WTC11 (cell line): ENCODE data around the gene CLEC12A. TPM values are rescaled to one million over a fixed set of nuclear protein-coding genes. Genes with fewer than 3 reads are reported as not detected.

ENCODE experiments used
- ATAC-seq: fragments of 200-7000 bp; cut with Tn5 transposase; 2 replicates; pipeline ENCODE4 v1.10.0; 2021; ENCODE audit warnings: mild to moderate bottlenecking, moderate library complexity
- CTCF ChIA-PET: fragments of 300-600 bp; sonication (Branson Sonifier 250); formaldehyde crosslinking; loops from one replicate; lab custom pipeline; 2021; ENCODE audit warnings: antibody characterized with exemption; lab: Charles Lee
- POLR2A ChIA-PET: fragments of 350-600 bp; sonication (Branson Sonifier 250); formaldehyde crosslinking; loops from one replicate; lab custom pipeline; 2021; ENCODE audit warnings: antibody characterized with exemption; lab: Charles Lee
- DNase-seq: peaks from one replicate; pipeline ENCODE4 v3.0.0; 2021; ENCODE audit warnings: low spot score
- H3K27ac Mint-ChIP-seq: 2 replicates; pipeline ENCODE4 v1.8.0; 2021; ENCODE audit warnings: mixed read lengths
- H3K27me3 Mint-ChIP-seq: 2 replicates; pipeline ENCODE4 v1.8.0; 2021; ENCODE audit warnings: low read depth, mild to moderate bottlenecking, moderate library complexity, mixed read lengths
- H3K36me3 Mint-ChIP-seq: 2 replicates; pipeline ENCODE4 v1.8.0; 2021; ENCODE audit warnings: mixed read lengths
- H3K4me1 Mint-ChIP-seq: 2 replicates; pipeline ENCODE4 v1.8.0; 2022; ENCODE audit warnings: mixed read lengths
- H3K4me3 Mint-ChIP-seq: 2 replicates; pipeline ENCODE4 v1.8.0; 2021; ENCODE audit warnings: mild to moderate bottlenecking, moderate library complexity, mixed read lengths
- H3K9me3 Mint-ChIP-seq: 2 replicates; pipeline ENCODE4 v1.8.0; 2021; ENCODE audit warnings: mixed read lengths
- CREB1 ChIP-seq: sonication (generic); formaldehyde crosslinking; IDR thresholded peaks from 2 replicates; pipeline ENCODE4 v1.8.0; 2023; ENCODE audit warnings: mild to moderate bottlenecking, missing genetic modification reagents
- CREM ChIP-seq: sonication (generic); formaldehyde crosslinking; IDR thresholded peaks from 2 replicates; pipeline ENCODE4 v1.8.1; 2022; ENCODE audit warnings: mild to moderate bottlenecking, missing genetic modification reagents, moderate library complexity
- EMX1 ChIP-seq: fragments of 250-450 bp; sonication (Bioruptor Pico); IDR thresholded peaks from 2 replicates; pipeline ENCODE4 v1.8.0; 2021; ENCODE audit warnings: mild to moderate bottlenecking
- ERG ChIP-seq: fragments of 250-450 bp; sonication (Bioruptor Pico); IDR thresholded peaks from 2 replicates; pipeline ENCODE4 v1.8.0; 2021; ENCODE audit warnings: mild to moderate bottlenecking
- ESRRA ChIP-seq: sonication (generic); formaldehyde crosslinking; IDR thresholded peaks from 2 replicates; pipeline ENCODE4 v1.8.1; 2022; ENCODE audit warnings: mild to moderate bottlenecking, missing genetic modification reagents, borderline replicate concordance
- GABPB1 ChIP-seq: sonication (generic); formaldehyde crosslinking; IDR thresholded peaks from 2 replicates; pipeline ENCODE4 v1.8.1; 2023; ENCODE audit warnings: mild to moderate bottlenecking, missing genetic modification reagents
- HMGXB4 ChIP-seq: sonication (generic); formaldehyde crosslinking; IDR thresholded peaks from 2 replicates; pipeline ENCODE4 v1.8.1; 2023; ENCODE audit warnings: mild to moderate bottlenecking, moderate library complexity, missing genetic modification reagents
- JUN ChIP-seq: sonication (generic); formaldehyde crosslinking; IDR thresholded peaks from 2 replicates; pipeline ENCODE4 v1.8.0; 2023; ENCODE audit warnings: mild to moderate bottlenecking, missing genetic modification reagents
- KAT7 ChIP-seq: sonication (generic); formaldehyde crosslinking; IDR thresholded peaks from 2 replicates; pipeline ENCODE4 v1.8.1; 2023; ENCODE audit warnings: missing genetic modification reagents, mild to moderate bottlenecking, borderline replicate concordance
- MYBL2 ChIP-seq: sonication (generic); formaldehyde crosslinking; IDR thresholded peaks from 2 replicates; pipeline ENCODE4 v1.8.1; 2023; ENCODE audit warnings: mild to moderate bottlenecking, moderate library complexity, missing genetic modification reagents
- PRRX2 ChIP-seq: fragments of 250-450 bp; sonication (Bioruptor Pico); IDR thresholded peaks from 2 replicates; pipeline ENCODE4 v1.8.0; 2021; ENCODE audit warnings: mild to moderate bottlenecking
- SOX15 ChIP-seq: fragments of 250-450 bp; sonication (Bioruptor Pico); IDR thresholded peaks from 2 replicates; pipeline ENCODE4 v1.9.0; 2021; ENCODE audit warnings: mild to moderate bottlenecking
- STAT6 ChIP-seq: sonication (generic); formaldehyde crosslinking; conservative IDR thresholded peaks from 2 replicates; pipeline ENCODE4 v1.8.1; 2023; ENCODE audit warnings: mild to moderate bottlenecking, low read depth, missing genetic modification reagents, moderate library complexity
- TEAD1 ChIP-seq: sonication (generic); formaldehyde crosslinking; IDR thresholded peaks from 2 replicates; pipeline ENCODE4 v1.8.0; 2022; ENCODE audit warnings: mild to moderate bottlenecking, missing genetic modification reagents
- ZBTB21 ChIP-seq: sonication (generic); formaldehyde crosslinking; IDR thresholded peaks from 2 replicates; pipeline ENCODE4 v1.8.1; 2023; ENCODE audit warnings: mild to moderate bottlenecking, missing genetic modification reagents, borderline replicate concordance
- ZNF138 ChIP-seq: sonication (generic); formaldehyde crosslinking; conservative IDR thresholded peaks from 2 replicates; pipeline ENCODE4 v1.8.1; 2022; ENCODE audit warnings: mild to moderate bottlenecking, moderate library complexity, missing genetic modification reagents
- ZNF512 ChIP-seq: sonication (generic); formaldehyde crosslinking; IDR thresholded peaks from 2 replicates; pipeline ENCODE4 v1.8.1; 2022; ENCODE audit warnings: missing genetic modification reagents, borderline replicate concordance
- total RNA-seq: library from RNA; stranded (reverse); gene quantifications from 3 replicates; pipeline ENCODE4 v1.2.3, GENCODE V29; 2021

The CLEC12A gene
- total RNA-seq, 1 experiment from 2014 or later: not detected

- TF ChIP-seq TEAD1: no peak
- TF ChIP-seq GABPB1: no peak
- TF ChIP-seq CREB1 (CRISPR knock-in tag): no peak
- TF ChIP-seq EMX1: no peak
- TF ChIP-seq HMGXB4 (CRISPR knock-in tag): no peak
- DNase-seq (no peak), ATAC-seq (no peak)
- CTCF ChIA-PET: interaction anchor here (1.1 kb wide), 1 partner anchor 166 kb away, joined by 3 read pairs; no protein-coding TSS in a partner anchor
- H3K36me3 Mint-ChIP-seq: peaks cover 24% of the 10 kb centered on the region
- no peak overlapping the region for H3K27ac Mint-ChIP-seq
- H3K4me3 Mint-ChIP-seq: no peak overlapping the region
- POLR2A ChIA-PET: no interaction called here
- peaks cover 14% of the 10 kb centered on the region for H3K4me1 Mint-ChIP-seq
- peaks cover 24% of the 10 kb centered on the region for H3K9me3 Mint-ChIP-seq
- H3K27me3 Mint-ChIP-seq: peaks cover 5% of the 10 kb centered on the region; the same call in 1 of the 2 replicates
These were observed 8.9 kb downstream of the CLEC12A start for GRCh38 chr12:9980126-9980525.

- TF ChIP-seq PRRX2: no peak
- TF ChIP-seq JUN (CRISPR knock-in tag): no peak
- TF ChIP-seq MYBL2 (CRISPR knock-in tag): no peak
- TF ChIP-seq KAT7: no peak
- no peak for TF ChIP-seq ZBTB21 (CRISPR knock-in tag)
- no peak for TF ChIP-seq ESRRA (CRISPR knock-in tag)
- TF ChIP-seq CREM: no peak
- TF ChIP-seq ZNF512: no peak
- TF ChIP-seq ZNF138 (CRISPR knock-in tag): no peak
- no peak for TF ChIP-seq STAT6
- H3K4me1 Mint-ChIP-seq: peaks cover 10% of the 10 kb centered on the region
- 0 out of 2 replicates have a peak, but pooled peaks cover 3% of the 10 kb centered on the region for H3K9me3 Mint-ChIP-seq
- POLR2A ChIA-PET: no interaction called here
- no peak overlapping the region for H3K27ac Mint-ChIP-seq
- no peak overlapping the region for H3K4me3 Mint-ChIP-seq
- H3K36me3 Mint-ChIP-seq: no peaks in the 10 kb centered on the region
- ATAC-seq (no peak), DNase-seq (no peak)
- CTCF ChIA-PET: no interaction called here
- H3K27me3 Mint-ChIP-seq: no peaks in the 10 kb centered on the region; the same call in 1 of the 2 replicates
These were observed 20.7 kb downstream of the CLEC12A start for GRCh38 chr12:9991876-9992275.

GRCh38 chr12:9992296-9992695, 21.1 kb downstream of the CLEC12A start:
- POLR2A ChIA-PET: no interaction called here
- Mint-ChIP-seq H3K4me1 (peaks cover 10% of the 10 kb centered on the region), H3K27me3 (no peaks in the 10 kb centered on the region; the same call in 1 of the 2 replicates)
- TF ChIP-seq SOX15 (CRISPR knock-in tag): no peak
- no peak for TF ChIP-seq ERG (CRISPR knock-in tag)
- TF ChIP-seq, all 79 proteins: peak for 0
- CTCF ChIA-PET: no interaction called here
- no peak overlapping the region for H3K27ac Mint-ChIP-seq
- 0 out of 2 replicates have a peak, but pooled peaks cover 3% of the 10 kb centered on the region for H3K9me3 Mint-ChIP-seq
- no peak overlapping the region for H3K4me3 Mint-ChIP-seq
- ATAC-seq (no peak), DNase-seq (no peak)
- no peaks in the 10 kb centered on the region for H3K36me3 Mint-ChIP-seq
